GM23338 (cell line): ENCODE data around the gene SOD3.

Experiments used
- CREB1 ChIP-seq: fragments of 250-450 bp; sonication (Bioruptor Pico); IDR thresholded peaks from 2 replicates; pipeline ENCODE4 v1.5.0; 2020; ENCODE audit warnings: low read depth, mild to moderate bottlenecking, moderate library complexity
- CTCF ChIP-seq, 2 experiments: fragments of 200-600 bp in 1 of 2; sonication (generic) in 1 of 2; conservative IDR thresholded peaks; 2 replicates each; pipeline versions ENCODE4 v1.5.1 to v1.6.1; 2016 to 2017; ENCODE audit warnings: antibody characterized with exemption in 2 of 2, low read depth in 2 of 2, mild to moderate bottlenecking in 2 of 2, moderate library complexity in 1 of 2
- ETS1 ChIP-seq: IDR thresholded peaks from 2 replicates; pipeline ENCODE4 v1.6.1; 2016; ENCODE audit warnings: antibody characterized with exemption
- EZH2 ChIP-seq: fragments of 200-600 bp; sonication (generic); IDR thresholded peaks from one replicate; pipeline ENCODE4 v1.8.0; 2017; ENCODE audit warnings: antibody characterized with exemption, mild to moderate bottlenecking, low read depth; ENCODE audit not compliant: unreplicated experiment
- EZH2phosphoT487 ChIP-seq: fragments of 200-600 bp; sonication (generic); IDR thresholded peaks from one replicate; pipeline ENCODE4 v1.8.1; 2018; ENCODE audit warnings: antibody characterized with exemption; ENCODE audit not compliant: unreplicated experiment
- JUNB ChIP-seq: IDR thresholded peaks from one replicate; pipeline ENCODE4 v1.6.1; 2016; ENCODE audit warnings: antibody characterized with exemption; ENCODE audit not compliant: unreplicated experiment
- NANOG ChIP-seq: IDR thresholded peaks from 2 replicates; pipeline ENCODE4 v1.6.1; 2016; ENCODE audit warnings: antibody characterized with exemption, borderline replicate concordance
- POLR2AphosphoS5 ChIP-seq: IDR thresholded peaks from 2 replicates; pipeline ENCODE4 v1.6.1; 2016; ENCODE audit warnings: antibody characterized with exemption, low read depth
- REST ChIP-seq: IDR thresholded peaks from one replicate; pipeline ENCODE4 v1.6.1; 2018; ENCODE audit warnings: antibody characterized with exemption; ENCODE audit not compliant: unreplicated experiment
- STAT1 ChIP-seq: IDR thresholded peaks from one replicate; pipeline ENCODE4 v1.6.1; 2016; ENCODE audit warnings: antibody characterized with exemption; ENCODE audit not compliant: unreplicated experiment
- ZNF114 ChIP-seq: fragments of 250-450 bp; sonication (Bioruptor Pico); IDR thresholded peaks from 2 replicates; pipeline ENCODE4 v1.5.0; 2020; ENCODE audit warnings: mild to moderate bottlenecking, moderate library complexity
- ZNF331 ChIP-seq: fragments of 250-450 bp; sonication (Bioruptor Pico); IDR thresholded peaks from 2 replicates; pipeline ENCODE4 v1.5.0; 2020; ENCODE audit warnings: low read depth, mild to moderate bottlenecking, moderate library complexity

- TF ChIP-seq CTCF (conservative IDR thresholded peaks at IDR 0.05; ENCODE audit: low read depth in 2 of 2) (no peak), EZH2 (no peak), ZNF114 (CRISPR knock-in tag) (no peak), POLR2AphosphoS5 (no peak), CREB1 (CRISPR knock-in tag) (no peak), JUNB (no peak), EZH2phosphoT487 (no peak), STAT1 (no peak), REST (no peak), NANOG (no peak), ETS1 (no peak), ZNF331 (no peak)
Measured at GRCh38 chr4:24801136-24801855, 5.9 kb downstream of the SOD3 start.
